SH-SY5Y (cell line): ENCODE results near the gene ABTB2.

Source experiments
- GATA2 ChIP-seq: IDR thresholded peaks from 2 replicates; pipeline ENCODE4 v1.6.1; 2011; ENCODE audit warnings: mild to moderate bottlenecking, low read depth, low read length
- GATA3 ChIP-seq: IDR thresholded peaks from 2 replicates; pipeline ENCODE4 v1.6.1; 2011; ENCODE audit warnings: low read depth, mild to moderate bottlenecking, low read length, moderate library complexity

DNA sequence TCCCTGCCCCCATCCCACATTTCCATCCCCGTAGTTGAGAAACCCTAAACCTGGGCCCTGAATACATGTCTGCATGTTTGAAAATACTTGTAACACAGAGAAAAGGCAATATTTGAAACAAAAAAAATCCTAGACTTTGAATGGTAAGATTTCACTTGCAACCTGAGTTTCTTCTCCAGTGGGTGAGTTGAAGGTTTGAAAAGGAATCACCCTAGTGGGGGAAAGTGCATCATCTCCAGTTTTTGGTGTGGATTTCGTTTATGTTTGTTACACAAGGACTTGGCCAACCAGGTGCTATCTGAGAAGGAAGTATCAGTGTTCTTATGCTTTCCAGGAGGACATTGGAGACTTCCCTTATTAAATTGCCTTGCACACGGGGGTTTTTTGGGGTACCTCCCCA, 90.4 kb downstream of the ABTB2 start:
- TF ChIP-seq GATA2 (no peak), GATA3 (no peak)
